BJ (cell line): Measurements from ENCODE around the gene STUB1. TPM values are rescaled to one million over a fixed set of nuclear protein-coding genes. Genes with fewer than 3 reads are reported as not detected.
"Not testable (repeated sequence)": the region's sequence is repeated elsewhere in the genome, so short reads cannot be mapped to it uniquely, and the experiment has no call there.

Experiments used
- CTCF ChIA-PET: fragments of 350-600 bp; formaldehyde crosslinking; extraction: SDS; loops from one replicate; lab custom pipeline; 2021; ENCODE audit warnings: antibody characterized with exemption, inconsistent platforms; lab: Yijun Ruan, JAX
- POLR2A ChIA-PET: fragments of 300-600 bp; sonication (Branson Sonifier 250); formaldehyde crosslinking; extraction: SDS; loops from one replicate; lab custom pipeline; 2021; ENCODE audit warnings: antibody characterized with exemption; lab: Charles Lee
- DNase-seq: peaks from one replicate; pipeline ENCODE4 v3.0.0-alpha.2; 2011; ENCODE audit warnings: low read depth
- H3K27me3 ChIP-seq: 2 replicates; pipeline ENCODE4 v1.6.0; 2011; ENCODE audit warnings: low read length; ENCODE audit not compliant: control insufficient read depth, insufficient read depth
- H3K36me3 ChIP-seq: 2 replicates; pipeline ENCODE4 v1.5.1; 2011; ENCODE audit warnings: low read length; ENCODE audit not compliant: control insufficient read depth, insufficient read depth
- H3K4me3 ChIP-seq: 2 replicates; pipeline ENCODE4 v1.5.1; 2011; ENCODE audit warnings: low read depth, mild to moderate bottlenecking, control low read depth, low read length
- polyA plus RNA-seq: library from polyadenylated mRNA; depleted of rRNA; stranded (reverse); fragments of >200 nt; gene quantifications from 2 replicates; pipeline ENCODE4 v1.2.3, GENCODE V29; 2011
- TF ChIP-seq, protein P1 (sequence below): IDR thresholded peaks from 2 replicates; pipeline ENCODE4 v1.5.1; 2011; ENCODE audit warnings: low read depth, mild to moderate bottlenecking, control low read depth, inconsistent platforms, low read length, moderate library complexity; ENCODE audit not compliant: insufficient read depth

Gene STUB1
- polyA plus RNA-seq, 1 experiment: 148 TPM

DNA sequence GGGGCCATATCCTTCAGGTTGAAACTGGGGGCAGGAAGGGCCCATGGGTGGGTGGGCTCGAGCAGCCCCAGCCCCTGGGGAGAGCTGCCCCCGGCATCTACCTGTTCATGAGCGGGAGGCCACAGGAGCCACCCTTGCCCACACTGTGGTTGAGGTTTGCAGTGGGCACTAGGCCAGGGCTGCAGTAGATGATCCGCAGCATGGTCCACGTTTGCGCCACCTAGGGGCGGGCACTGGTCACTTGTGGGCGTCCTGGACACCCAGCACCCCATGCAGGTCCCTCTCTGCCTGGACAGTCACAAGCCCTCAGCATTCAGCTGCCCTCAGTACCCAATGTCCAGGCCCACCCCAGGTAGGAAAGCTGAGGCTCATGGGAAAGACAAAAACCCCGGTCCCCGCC lies 5.8 kb downstream of the STUB1 start:
- POLR2A ChIA-PET: no interaction called here
- TF ChIP-seq, protein P1, sequence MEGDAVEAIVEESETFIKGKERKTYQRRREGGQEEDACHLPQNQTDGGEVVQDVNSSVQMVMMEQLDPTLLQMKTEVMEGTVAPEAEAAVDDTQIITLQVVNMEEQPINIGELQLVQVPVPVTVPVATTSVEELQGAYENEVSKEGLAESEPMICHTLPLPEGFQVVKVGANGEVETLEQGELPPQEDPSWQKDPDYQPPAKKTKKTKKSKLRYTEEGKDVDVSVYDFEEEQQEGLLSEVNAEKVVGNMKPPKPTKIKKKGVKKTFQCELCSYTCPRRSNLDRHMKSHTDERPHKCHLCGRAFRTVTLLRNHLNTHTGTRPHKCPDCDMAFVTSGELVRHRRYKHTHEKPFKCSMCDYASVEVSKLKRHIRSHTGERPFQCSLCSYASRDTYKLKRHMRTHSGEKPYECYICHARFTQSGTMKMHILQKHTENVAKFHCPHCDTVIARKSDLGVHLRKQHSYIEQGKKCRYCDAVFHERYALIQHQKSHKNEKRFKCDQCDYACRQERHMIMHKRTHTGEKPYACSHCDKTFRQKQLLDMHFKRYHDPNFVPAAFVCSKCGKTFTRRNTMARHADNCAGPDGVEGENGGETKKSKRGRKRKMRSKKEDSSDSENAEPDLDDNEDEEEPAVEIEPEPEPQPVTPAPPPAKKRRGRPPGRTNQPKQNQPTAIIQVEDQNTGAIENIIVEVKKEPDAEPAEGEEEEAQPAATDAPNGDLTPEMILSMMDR: peak; percentile 60
- CTCF ChIA-PET: interaction anchor here (0.7 to 1.1 kb wide), 2 partner anchors 34 to 95 kb away, joined by 4 read pairs; no protein-coding TSS in a partner anchor
- DNase-seq: no peak
- no peaks in the 10 kb centered on the region for H3K27me3 ChIP-seq
- peaks cover 23% of the 10 kb centered on the region for H3K36me3 ChIP-seq
- H3K4me3 ChIP-seq: no peak overlapping the region

DNA sequence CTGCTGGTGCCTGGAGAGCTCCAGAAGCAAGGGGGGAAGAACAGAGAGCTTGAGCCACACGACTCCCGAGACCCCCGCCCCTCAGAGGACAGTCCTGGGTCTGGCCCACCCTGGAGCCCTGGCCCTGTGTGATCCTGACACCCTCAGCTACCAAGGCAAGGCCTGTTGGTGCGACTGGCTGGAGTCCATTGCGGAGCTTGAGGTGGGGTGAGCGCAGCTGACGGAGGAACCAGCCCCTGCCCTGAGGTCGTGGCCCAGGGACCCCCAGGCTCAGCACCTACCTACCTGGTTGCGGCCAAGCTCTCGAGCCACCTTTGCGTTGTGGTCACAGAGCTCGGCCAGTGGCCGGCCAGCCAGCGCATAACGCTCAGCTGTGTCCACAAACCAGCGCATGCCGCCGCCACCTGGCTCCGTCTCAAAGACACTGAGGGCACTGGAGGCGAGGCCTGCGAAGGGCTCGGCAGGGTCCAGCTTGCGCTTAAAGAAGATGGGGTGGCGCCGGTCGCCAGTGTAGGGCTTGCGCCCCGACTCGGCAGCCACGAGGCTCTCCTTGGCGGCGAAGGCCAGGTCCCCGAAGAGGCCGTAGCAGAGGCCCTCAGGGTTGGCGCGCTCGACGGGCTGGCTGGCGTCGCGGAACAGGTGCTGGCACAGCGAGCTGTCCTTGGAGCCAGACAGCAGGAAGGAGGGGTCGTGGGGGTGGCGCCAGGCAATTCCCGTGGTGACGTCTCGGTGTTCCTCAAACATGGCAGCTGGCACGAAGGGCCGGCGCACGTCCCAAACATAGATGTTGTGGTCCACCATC lies 6.5 kb downstream of the STUB1 start:
- no peak for DNase-seq
- H3K4me3 ChIP-seq: no peak overlapping the region
- peaks cover 21% of the 10 kb centered on the region for H3K36me3 ChIP-seq
- POLR2A ChIA-PET: no interaction called here
- TF ChIP-seq, protein P1: no peak
- CTCF ChIA-PET: interaction anchor here (0.7 to 1.1 kb wide), 2 partner anchors 33 to 94 kb away, joined by 4 read pairs; no protein-coding TSS in a partner anchor
- no peaks in the 10 kb centered on the region for H3K27me3 ChIP-seq

DNA sequence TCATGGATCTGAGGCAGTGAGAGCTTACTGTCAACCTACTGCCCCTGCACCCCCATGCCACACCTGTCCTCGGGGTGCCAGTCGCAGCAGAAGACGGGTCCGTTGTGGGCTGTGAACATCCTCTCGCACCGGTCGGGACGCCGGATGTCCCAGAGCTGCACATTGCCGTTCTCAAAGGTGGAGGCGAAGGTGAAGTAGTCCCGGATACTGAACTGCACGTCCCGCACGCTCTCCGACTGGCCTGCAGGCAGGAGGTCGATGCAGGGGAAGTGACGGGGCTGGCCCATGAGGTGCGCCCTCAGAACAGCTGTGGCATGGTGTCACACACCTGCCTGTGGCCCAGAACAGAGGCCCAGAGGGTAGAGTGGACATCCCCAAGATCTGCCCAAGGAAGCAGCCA lies 7.3 kb downstream of the STUB1 start:
- CTCF ChIA-PET: interaction anchor here (0.7 kb wide), 1 partner anchor 23 kb away, joined by 3 read pairs; no protein-coding TSS in a partner anchor
- POLR2A ChIA-PET: no interaction called here

DNA sequence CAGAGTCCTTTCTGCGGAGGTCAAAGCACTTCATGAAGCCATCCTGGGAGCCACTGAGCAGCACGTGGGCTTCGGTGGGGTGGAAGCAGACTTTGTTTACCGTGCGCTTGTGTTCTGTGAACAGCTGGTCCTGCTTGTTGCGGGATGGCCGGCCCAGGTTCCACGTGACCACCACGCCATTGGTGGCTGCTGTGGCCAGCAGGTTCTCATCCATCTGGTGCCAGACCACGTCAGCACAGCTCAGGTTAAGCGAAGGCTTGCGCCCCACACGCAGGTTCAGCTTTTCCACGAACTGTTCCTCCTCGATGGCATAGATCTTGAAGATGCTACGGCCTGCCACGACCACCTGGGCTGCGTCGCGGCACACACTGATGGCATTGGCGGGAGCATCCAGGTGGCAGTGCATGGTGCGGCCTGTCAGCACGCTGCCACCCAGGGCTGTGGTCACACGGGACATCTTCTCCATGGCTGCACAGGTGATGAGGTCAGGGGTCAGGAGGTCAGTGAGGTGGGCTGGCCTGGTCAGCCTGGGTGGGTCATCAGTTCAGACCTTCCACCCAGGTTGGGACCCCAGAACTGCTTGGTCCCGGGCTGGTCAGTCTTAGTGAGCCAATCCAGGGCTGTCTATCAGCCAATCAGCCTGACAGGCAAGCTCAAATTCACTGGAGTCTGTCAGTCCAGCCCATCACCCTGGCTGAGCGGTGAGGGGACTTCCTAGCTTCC lies 9.1 kb downstream of the STUB1 start:
- CTCF ChIA-PET: interaction anchor here (0.6 to 1.5 kb wide), 5 partner anchors 12 to 97 kb away, joined by 3 to 4 read pairs (median 3); partner anchors contain the start of gene RHOT2
- Histone ChIP-seq H3K27me3 (peaks cover 10% of the 10 kb centered on the region), H3K36me3 (peaks cover 5% of the 10 kb centered on the region), H3K4me3 (peak overlapping the region; percentile 76)
- no peak for DNase-seq
- TF ChIP-seq, protein P1: no peak
- POLR2A ChIA-PET: no interaction called here

More for the DNA sequence above, 7.3 kb downstream of the STUB1 start:
- TF ChIP-seq, protein P1: no peak
- Histone ChIP-seq H3K27me3 (no peaks in the 10 kb centered on the region; the same call in 1 of the 2 replicates), H3K4me3 (no peak overlapping the region), H3K36me3 (peaks cover 12% of the 10 kb centered on the region)
- no peak for DNase-seq

DNA sequence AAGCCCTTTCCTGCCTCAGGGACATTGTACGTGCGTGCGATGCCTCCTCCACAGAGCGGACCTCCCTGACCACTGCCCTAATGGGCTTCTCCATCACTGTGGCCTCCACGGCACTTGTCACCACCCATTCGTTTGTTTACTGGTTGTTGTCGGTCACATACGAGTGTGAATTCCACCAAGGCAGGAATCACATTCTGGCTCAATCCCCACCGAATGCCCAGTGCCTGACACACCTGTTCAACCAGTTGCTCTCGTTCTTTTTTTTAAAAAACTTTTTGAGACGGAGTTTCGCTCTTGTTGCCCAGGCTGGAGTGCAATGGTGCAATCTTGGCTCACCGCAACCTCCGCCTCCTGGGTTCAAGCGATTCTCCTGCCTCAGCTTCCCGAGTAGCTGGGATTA lies 11.0 kb downstream of the STUB1 start:
- CTCF ChIA-PET, H3K4me3 ChIP-seq, POLR2A ChIA-PET, DNase-seq, H3K36me3 ChIP-seq: not testable (repeated sequence)
- peaks cover 18% of the 10 kb centered on the region for H3K27me3 ChIP-seq
